Body of pancreas (tissue), 4 donors: ENCODE measurements around the gene NFATC2.

Experiments used
- POLR2A ChIP-seq, 3 donors: fragments of 450-650 bp; IDR thresholded peaks; one replicate each; pipeline ENCODE4 v1.6.1; 2016; ENCODE audit warnings: antibody characterized with exemption in 3 of 3, mild to moderate bottlenecking in 2 of 3
- TF ChIP-seq, protein P1 (sequence below), 7 experiments: fragments of 450-650 bp in 4 of 7; fragments of 200-600 bp in 3 of 7; sonication (generic) in 3 of 7; IDR thresholded peaks; one replicate each; pipeline ENCODE4 v1.5.1; 2016 to 2019; ENCODE audit warnings: antibody characterized with exemption in 7 of 7

DNA sequence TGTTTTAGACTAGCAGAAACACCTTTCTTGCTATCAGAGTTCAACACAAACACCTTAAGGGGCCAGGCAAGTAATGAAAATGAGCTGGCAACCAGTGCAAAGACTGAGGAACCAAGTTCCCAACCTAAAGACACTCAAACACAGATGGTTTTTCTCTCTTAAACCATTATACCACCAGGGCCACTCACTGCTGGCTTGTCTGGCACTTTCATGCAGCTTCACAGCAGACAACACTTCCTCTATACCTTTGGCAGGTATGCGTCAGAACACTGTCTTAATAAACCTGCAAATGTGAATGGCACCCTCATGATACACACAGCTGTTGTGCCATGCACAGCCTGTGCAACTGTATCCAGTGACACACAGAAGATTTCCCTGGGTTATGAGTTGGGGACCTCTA, 41.6 kb downstream of the NFATC2 start:
- TF ChIP-seq, protein P1, sequence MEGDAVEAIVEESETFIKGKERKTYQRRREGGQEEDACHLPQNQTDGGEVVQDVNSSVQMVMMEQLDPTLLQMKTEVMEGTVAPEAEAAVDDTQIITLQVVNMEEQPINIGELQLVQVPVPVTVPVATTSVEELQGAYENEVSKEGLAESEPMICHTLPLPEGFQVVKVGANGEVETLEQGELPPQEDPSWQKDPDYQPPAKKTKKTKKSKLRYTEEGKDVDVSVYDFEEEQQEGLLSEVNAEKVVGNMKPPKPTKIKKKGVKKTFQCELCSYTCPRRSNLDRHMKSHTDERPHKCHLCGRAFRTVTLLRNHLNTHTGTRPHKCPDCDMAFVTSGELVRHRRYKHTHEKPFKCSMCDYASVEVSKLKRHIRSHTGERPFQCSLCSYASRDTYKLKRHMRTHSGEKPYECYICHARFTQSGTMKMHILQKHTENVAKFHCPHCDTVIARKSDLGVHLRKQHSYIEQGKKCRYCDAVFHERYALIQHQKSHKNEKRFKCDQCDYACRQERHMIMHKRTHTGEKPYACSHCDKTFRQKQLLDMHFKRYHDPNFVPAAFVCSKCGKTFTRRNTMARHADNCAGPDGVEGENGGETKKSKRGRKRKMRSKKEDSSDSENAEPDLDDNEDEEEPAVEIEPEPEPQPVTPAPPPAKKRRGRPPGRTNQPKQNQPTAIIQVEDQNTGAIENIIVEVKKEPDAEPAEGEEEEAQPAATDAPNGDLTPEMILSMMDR (IDR thresholded peaks at IDR 0.05) = no peak
- TF ChIP-seq POLR2A (IDR thresholded peaks at IDR 0.05) = no peak
